B cell (primary cell): Measurements from ENCODE around the gene PRDM11. TPM values are rescaled to one million over a fixed set of nuclear protein-coding genes. Genes with fewer than 3 reads are reported as not detected.

ENCODE experiments used
- ATAC-seq: fragments of 200-7000 bp; cut with Tn5 transposase; one replicate; pipeline ENCODE4 v1.10.0; 2021; ENCODE audit warnings: low read depth, mild to moderate bottlenecking, moderate number of reproducible peaks, moderate library complexity
- CTCF ChIA-PET: fragments of 350-600 bp; sonication (Branson Sonifier 250); formaldehyde crosslinking; loops from one replicate; lab custom pipeline; 2021; ENCODE audit warnings: antibody characterized with exemption, inconsistent platforms; lab: Charles Lee
- POLR2A ChIA-PET: fragments of 350-600 bp; sonication (Branson Sonifier 250); formaldehyde crosslinking; loops from one replicate; lab custom pipeline; 2021; ENCODE audit warnings: antibody characterized with exemption; lab: Charles Lee
- DNase-seq: peaks from one replicate; pipeline ENCODE4 v3.0.0; 2013
- H2AFZ ChIP-seq: 2 replicates; pipeline ENCODE4 v1.6.1; 2012; ENCODE audit warnings: mild to moderate bottlenecking, low read depth, low read length; ENCODE audit not compliant: insufficient read depth, poor library complexity, severe bottlenecking
- H3K27ac ChIP-seq, 2 donors: 1 replicate in 1 of 2; 2 replicates in 1 of 2; pipeline ENCODE4 v1.5.1; 2012 to 2013; ENCODE audit warnings: low read length in 2 of 2, mild to moderate bottlenecking in 2 of 2, moderate library complexity in 1 of 2
- H3K27me3 ChIP-seq, 4 experiments: fragments of 200-600 bp in 1 of 4; sonication (generic) in 1 of 4; replicated peaks in 1 of 4; 1 replicate in 2 of 4; 2 replicates in 2 of 4; pipeline versions ENCODE4 v1.6.1 to v1.7.0; 2013 to 2016; ENCODE audit warnings: low read length in 3 of 4, mild to moderate bottlenecking in 2 of 4, mixed read lengths in 1 of 4, moderate library complexity in 1 of 4; ENCODE audit not compliant: insufficient read depth in 4 of 4, control insufficient read depth in 3 of 4; ENCODE audit errors: control extremely low read depth in 1 of 4
- H3K36me3 ChIP-seq, 2 experiments: replicated peaks in 1 of 2; 1 replicate in 1 of 2; 2 replicates in 1 of 2; pipeline versions ENCODE4 v1.6.1 to v1.7.1; 2013; ENCODE audit warnings: low read length in 1 of 2; ENCODE audit not compliant: insufficient read depth in 2 of 2, control insufficient read depth in 1 of 2; ENCODE audit errors: control extremely low read depth in 1 of 2, extremely low read depth in 1 of 2
- H3K4me1 ChIP-seq, 2 donors: fragments of 200-600 bp in 1 of 2; sonication (generic) in 1 of 2; 1 replicate in 1 of 2; 2 replicates in 1 of 2; pipeline versions ENCODE4 v1.5.1 to v1.6.1; 2013 to 2017; ENCODE audit warnings: low read length in 2 of 2; ENCODE audit not compliant: control insufficient read depth in 2 of 2, insufficient read depth in 2 of 2
- H3K4me2 ChIP-seq: replicated peaks from 2 replicates; pipeline ENCODE3; 2012; ENCODE audit warnings: mild to moderate bottlenecking, low read depth, low read length; ENCODE audit not compliant: poor library complexity, severe bottlenecking
- H3K4me3 ChIP-seq, 5 experiments: fragments of 200-600 bp in 1 of 5; sonication (generic) in 1 of 5; 1 replicate in 3 of 5; 2 replicates in 2 of 5; pipeline versions ENCODE4 v1.5.1 to v1.7.0; 2011 to 2016; ENCODE audit warnings: low read length in 4 of 5, mild to moderate bottlenecking in 4 of 5, low read depth in 2 of 5, control low read depth in 1 of 5, moderate library complexity in 1 of 5; ENCODE audit not compliant: insufficient read depth in 1 of 5; ENCODE audit errors: control extremely low read depth in 1 of 5, extremely low read depth in 1 of 5
- H3K79me2 ChIP-seq: fragments of 200-600 bp; sonication (generic); one replicate; pipeline ENCODE4 v1.6.0; 2016; ENCODE audit warnings: low read length; ENCODE audit not compliant: control insufficient read depth, insufficient read depth
- H3K9ac ChIP-seq: fragments of 200-600 bp; sonication (generic); 2 replicates; pipeline ENCODE4 v1.6.1; 2017; ENCODE audit warnings: mild to moderate bottlenecking, low read length, moderate library complexity
- H3K9me3 ChIP-seq, 3 donors: one replicate each; pipeline versions ENCODE4 v1.6.1 to v1.7.1; 2013; ENCODE audit warnings: low read length in 2 of 3; ENCODE audit not compliant: control insufficient read depth in 2 of 3, insufficient read depth in 1 of 3; ENCODE audit errors: control extremely low read depth in 1 of 3
- H4K20me1 ChIP-seq: 2 replicates; pipeline ENCODE4 v1.6.0; 2012; ENCODE audit warnings: mild to moderate bottlenecking, low read length; ENCODE audit not compliant: insufficient read depth, control insufficient read depth, poor library complexity, severe bottlenecking
- H3K27ac Mint-ChIP-seq: one replicate; pipeline ENCODE4 v1.8.0; 2021; ENCODE audit warnings: mixed read lengths
- H3K27me3 Mint-ChIP-seq: one replicate; pipeline ENCODE4 v1.8.0; 2021; ENCODE audit warnings: mixed read lengths
- H3K4me1 Mint-ChIP-seq: one replicate; pipeline ENCODE4 v1.8.0; 2021; ENCODE audit warnings: mixed read lengths
- H3K4me3 Mint-ChIP-seq: one replicate; pipeline ENCODE4 v1.8.0; 2021; ENCODE audit warnings: mixed read lengths
- H3K9me3 Mint-ChIP-seq: one replicate; pipeline ENCODE4 v1.8.0; 2022; ENCODE audit warnings: mixed read lengths; ENCODE audit not compliant: insufficient read depth
- EZH2 ChIP-seq: IDR thresholded peaks from 2 replicates; pipeline ENCODE4 v1.6.1; 2012; ENCODE audit warnings: borderline replicate concordance, low read depth, mild to moderate bottlenecking, moderate library complexity, low read length; ENCODE audit not compliant: insufficient read depth, poor library complexity, severe bottlenecking
- WGBS: methylation state at CpG from one replicate; pipeline ENCODE4 v1.1.5; 2013; ENCODE audit warnings: missing lambda C conversion rate; ENCODE audit not compliant: insufficient coverage; 5-methylcytosine and 5-hydroxymethylcytosine counted together
- intact Hi-C: fragments of 100-400 bp; cut with micrococcal nuclease; formaldehyde crosslinking; loops from one replicate; pipeline ENCODE4 v1.10.0; 2022
- polyA plus RNA-seq: library from polyadenylated mRNA; depleted of rRNA; stranded (reverse); fragments of >200 nt; gene quantifications from 2 replicates; pipeline ENCODE4 v1.2.3, GENCODE V29; 2012
- total RNA-seq, 2 donors: library from RNA; stranded (reverse); fragments of 120-200 nt in 1 of 2; gene quantifications; 1 replicate in 1 of 2; 2 replicates in 1 of 2; pipeline versions ENCODE4 v1.2.3 to v1.2.4, GENCODE V29; 2013 to 2022
- TF ChIP-seq, protein P1 (sequence below): fragments of 200-600 bp; IDR thresholded peaks from one replicate; pipeline ENCODE4 v1.8.0; 2022; ENCODE audit warnings: antibody characterized with exemption, mild to moderate bottlenecking

PRDM11 gene
- total and polyA plus RNA-seq, 2 donors (not counting 1 experiment from before 2014, with no cell fraction given), result 9.5 to 26.2 TPM

DNA sequence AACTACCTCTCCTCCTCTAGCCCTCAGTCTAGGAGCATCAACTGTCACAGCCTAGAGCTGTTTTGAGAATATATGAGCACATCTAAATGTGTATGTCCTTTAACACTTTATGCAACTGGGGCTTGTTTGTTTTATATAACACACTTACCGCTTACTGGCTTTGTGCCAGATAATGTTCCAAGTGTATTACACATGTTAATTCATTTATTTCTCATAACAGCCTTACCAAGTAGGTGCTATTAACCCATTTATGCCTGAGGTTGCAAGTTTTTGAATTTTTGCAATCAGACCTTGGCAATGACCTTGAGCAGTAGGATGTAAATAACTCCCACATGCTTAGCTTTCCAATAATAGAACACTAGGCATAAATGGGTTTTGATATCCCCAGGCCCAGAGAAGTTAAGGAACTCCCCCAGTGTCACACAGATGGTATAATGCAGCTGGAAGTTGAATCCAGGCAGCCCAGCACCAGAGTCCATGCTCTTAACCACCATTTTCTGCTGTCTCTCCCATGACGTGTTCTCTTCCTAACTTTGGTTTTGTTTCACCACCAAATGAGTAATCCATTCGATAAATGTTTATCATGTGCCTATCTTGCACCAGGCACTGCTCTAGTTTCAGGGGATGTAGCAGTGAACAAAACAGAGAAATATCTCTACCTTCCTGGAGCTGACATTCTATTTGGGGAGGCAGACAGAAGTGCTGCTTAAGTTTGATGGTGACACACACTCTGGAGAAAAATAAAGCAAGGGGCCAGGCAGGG is 23.1 kb downstream of the PRDM11 start:
- TF ChIP-seq, protein P1, sequence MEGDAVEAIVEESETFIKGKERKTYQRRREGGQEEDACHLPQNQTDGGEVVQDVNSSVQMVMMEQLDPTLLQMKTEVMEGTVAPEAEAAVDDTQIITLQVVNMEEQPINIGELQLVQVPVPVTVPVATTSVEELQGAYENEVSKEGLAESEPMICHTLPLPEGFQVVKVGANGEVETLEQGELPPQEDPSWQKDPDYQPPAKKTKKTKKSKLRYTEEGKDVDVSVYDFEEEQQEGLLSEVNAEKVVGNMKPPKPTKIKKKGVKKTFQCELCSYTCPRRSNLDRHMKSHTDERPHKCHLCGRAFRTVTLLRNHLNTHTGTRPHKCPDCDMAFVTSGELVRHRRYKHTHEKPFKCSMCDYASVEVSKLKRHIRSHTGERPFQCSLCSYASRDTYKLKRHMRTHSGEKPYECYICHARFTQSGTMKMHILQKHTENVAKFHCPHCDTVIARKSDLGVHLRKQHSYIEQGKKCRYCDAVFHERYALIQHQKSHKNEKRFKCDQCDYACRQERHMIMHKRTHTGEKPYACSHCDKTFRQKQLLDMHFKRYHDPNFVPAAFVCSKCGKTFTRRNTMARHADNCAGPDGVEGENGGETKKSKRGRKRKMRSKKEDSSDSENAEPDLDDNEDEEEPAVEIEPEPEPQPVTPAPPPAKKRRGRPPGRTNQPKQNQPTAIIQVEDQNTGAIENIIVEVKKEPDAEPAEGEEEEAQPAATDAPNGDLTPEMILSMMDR, result no peak
- TF ChIP-seq EZH2, result no peak
- H3K36me3 ChIP-seq, result no peaks in the 10 kb centered on the region
- ChIA-PET POLR2A (no interaction called here), CTCF (interaction anchor here (0.7 kb wide), 1 partner anchor 242 kb away, joined by 3 read pairs; no protein-coding TSS in a partner anchor)
- Mint-ChIP-seq H3K4me3 (no peak overlapping the region), H3K9me3 (no peaks in the 10 kb centered on the region), H3K27me3 (no peaks in the 10 kb centered on the region), H3K4me1 (peaks cover 25% of the 10 kb centered on the region), H3K27ac (no peak overlapping the region)
- peaks cover 0 to 5% of the 10 kb centered on the region in 2 donors for H3K4me1 ChIP-seq
- peaks cover 0 to 7% (median 0%) of the 10 kb centered on the region in 3 donors for H3K9me3 ChIP-seq
- H3K9ac ChIP-seq, result no peak overlapping the region
- no peak overlapping the region for H3K4me2 ChIP-seq
- ATAC-seq (no peak), DNase-seq (no peak)
- H3K27me3 ChIP-seq, result no peaks in the 10 kb centered on the region
- H4K20me1 ChIP-seq, result peaks cover 96% of the 10 kb centered on the region
- H3K27ac ChIP-seq, result no peak overlapping the region
- no peak overlapping the region for H3K4me3 ChIP-seq
- H2AFZ ChIP-seq, result no peak overlapping the region
- intact Hi-C loops, result no loop called here
- WGBS, result 88% methylated on average over 1 of the region's 3 CpGs
- peaks cover 39% of the 10 kb centered on the region for H3K79me2 ChIP-seq

DNA sequence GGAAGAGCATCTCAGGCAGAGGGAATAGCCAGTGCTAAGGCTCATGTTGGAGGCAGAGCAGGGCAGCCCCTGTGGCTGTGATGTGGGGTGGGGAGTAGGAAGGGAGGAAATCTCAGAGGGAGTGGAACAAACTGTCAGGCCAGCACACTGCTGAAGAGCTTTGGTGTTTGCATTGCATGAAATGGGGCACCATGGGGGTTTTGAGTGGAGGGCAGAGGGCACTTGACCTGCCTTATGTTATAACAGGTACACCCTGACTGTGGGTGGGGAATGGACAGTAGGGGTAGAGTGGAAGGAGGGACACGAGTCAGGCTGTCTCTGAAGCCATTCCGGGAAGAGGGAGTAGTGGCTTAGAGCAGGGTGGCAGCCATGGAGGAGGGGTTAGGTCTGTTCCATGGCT is 24.0 kb downstream of the PRDM11 start:
- Histone ChIP-seq H3K79me2 (peaks cover 30% of the 10 kb centered on the region), H3K9ac (no peak overlapping the region), H3K4me2 (no peak overlapping the region), H4K20me1 (peaks cover 94% of the 10 kb centered on the region), H3K4me3 (no peak overlapping the region), H3K9me3 (peaks cover 0 to 7% (median 0%) of the 10 kb centered on the region in 3 donors), H3K4me1 (peaks cover 0 to 5% of the 10 kb centered on the region in 2 donors), H3K36me3 (no peaks in the 10 kb centered on the region), H2AFZ (no peak overlapping the region), H3K27me3 (no peaks in the 10 kb centered on the region), H3K27ac (no peak overlapping the region)
- DNase-seq, result no peak
- TF ChIP-seq EZH2, result no peak
- TF ChIP-seq, protein P1, result no peak
- Mint-ChIP-seq H3K9me3 (no peaks in the 10 kb centered on the region), H3K27me3 (no peaks in the 10 kb centered on the region), H3K27ac (no peak overlapping the region), H3K4me3 (no peak overlapping the region), H3K4me1 (peaks cover 25% of the 10 kb centered on the region)
- ATAC-seq, result no peak
- intact Hi-C loops, result no loop called here
- WGBS, result 100% methylated on average over 1 of the region's 2 CpGs
- POLR2A ChIA-PET, result no interaction called here
- CTCF ChIA-PET, result no interaction called here
